H1 (cell line): Measurements from ENCODE around the gene MPPED2. TPM values are rescaled to one million over a fixed set of nuclear protein-coding genes. Genes with fewer than 3 reads are reported as not detected.

Experiments used
- ASH2L ChIP-seq: fragments of 200-600, 300-600 bp; sonication (generic); IDR thresholded peaks from one replicate; pipeline ENCODE4 v1.7.1; 2017; ENCODE audit warnings: low read length
- ATF3 ChIP-seq: IDR thresholded peaks from 2 replicates; pipeline ENCODE4 v1.6.1; 2011; ENCODE audit warnings: low read depth, mild to moderate bottlenecking, low read length; ENCODE audit not compliant: insufficient read depth
- CBX5 ChIP-seq: fragments of 300-800, 300-1000 bp; sonication (generic); IDR thresholded peaks from 2 replicates; pipeline ENCODE4 v1.7.1; 2016; ENCODE audit warnings: antibody characterized with exemption, low read length, low read depth
- CHD7 ChIP-seq: fragments of 300-600 bp; sonication (generic); IDR thresholded peaks from 2 replicates; pipeline ENCODE4 v1.7.1; 2012; ENCODE audit warnings: low read length, moderate library complexity, mild to moderate bottlenecking, inconsistent platforms; ENCODE audit not compliant: insufficient replicate concordance
- E2F6 ChIP-seq: IDR thresholded peaks from 2 replicates; pipeline ENCODE4 v1.6.1; 2012; ENCODE audit warnings: inconsistent platforms
- FOSL1 ChIP-seq: IDR thresholded peaks from 2 replicates; pipeline ENCODE4 v1.6.1; 2011; ENCODE audit warnings: mild to moderate bottlenecking, low read depth, low read length, moderate library complexity; ENCODE audit not compliant: insufficient read depth
- HDAC2 ChIP-seq, 2 experiments: fragments of 300-600 bp in 1 of 2; sonication (generic) in 1 of 2; IDR thresholded peaks; 2 replicates each; pipeline ENCODE4 v1.6.1; 2011 to 2012; ENCODE audit warnings: low read depth in 2 of 2, low read length in 2 of 2, mild to moderate bottlenecking in 2 of 2, moderate library complexity in 2 of 2, borderline replicate concordance in 1 of 2, inconsistent platforms in 1 of 2
- RAD21 ChIP-seq, 2 experiments: IDR thresholded peaks in 1 of 2; conservative IDR thresholded peaks in 1 of 2; 2 replicates each; pipeline ENCODE4 v1.6.1; 2011; ENCODE audit warnings: low read depth in 2 of 2, low read length in 2 of 2, improper control_type of control experiment in 1 of 2, inconsistent platforms in 1 of 2, mild to moderate bottlenecking in 1 of 2, moderate library complexity in 1 of 2
- SIRT6 ChIP-seq: IDR thresholded peaks from one replicate; pipeline ENCODE4 v1.7.1; 2012; ENCODE audit warnings: low read length, inconsistent platforms
- TAF7 ChIP-seq: optimal IDR thresholded peaks from 2 replicates; pipeline ENCODE3; 2011; ENCODE audit warnings: low read depth, mild to moderate bottlenecking, inconsistent platforms, low read length, moderate library complexity, borderline replicate concordance
- polyA plus RNA-seq, 7 experiments: library from polyadenylated mRNA; depleted of rRNA in 3 of 7; stranded (reverse) in 5 of 7; unstranded in 2 of 7; fragments of >200 nt in 5 of 7; fragments of 200-250 nt in 2 of 7; gene quantifications; 1 replicate in 5 of 7; 2 replicates in 1 of 7; 4 replicates in 1 of 7; pipeline versions ENCODE4 v1.2.1 to v1.2.3, GENCODE V29; 2011 to 2013; ENCODE audit warnings: missing spikeins in 2 of 7, mixed read lengths in 2 of 7
- total RNA-seq: library from RNA; stranded (reverse); fragmentation: NEBNext Ultra II Directional; extraction: Animal tissue kit (Norgen Biotek cat#: 25700); gene quantifications from 2 replicates; pipeline ENCODE4 v1.2.1, GENCODE V29; 2021

The MPPED2 gene
- total and polyA plus RNA-seq, 2 of the 8 experiments (the other 6 are each of a cell fraction or from before 2014, with no cell fraction given), result 1.3 to 3.5 TPM

GRCh38 chr11:30566482-30566881 lies 19.7 kb downstream of the MPPED2 start (continued):
- TF ChIP-seq ATF3, result no peak
- no peak for TF ChIP-seq RAD21 (IDR thresholded peaks at IDR 0.05 in 1 of 2, conservative IDR thresholded peaks at IDR 0.05 in 1 of 2; ENCODE audit: low read depth in 2 of 2, low read length in 2 of 2)
- no peak for TF ChIP-seq E2F6
- TF ChIP-seq HDAC2 (IDR thresholded peaks at IDR 0.05; ENCODE audit: borderline replicate concordance in 1 of 2, low read depth in 2 of 2, low read length in 2 of 2), result no peak
- no peak for TF ChIP-seq CHD7
- TF ChIP-seq SIRT6, result no peak
- TF ChIP-seq ASH2L, result no peak
- TF ChIP-seq CBX5, result no peak
- no peak for TF ChIP-seq FOSL1
- TF ChIP-seq TAF7, result no peak
